NCI-H345 (cell line): Measurements from ENCODE around the gene PDLIM5.
"Not testable (repeated sequence)": the region's sequence is repeated elsewhere in the genome, so short reads cannot be mapped to it uniquely, and the experiment has no call there.

Source experiments
- DNase-seq: peaks from one replicate; lab custom pipeline; 2025; lab: John Stamatoyannopoulos, UW

PDLIM5 gene

GRCh38 chr4:94530073-94530472, 78.3 kb downstream of the PDLIM5 start:
- no peak for DNase-seq

GRCh38 chr4:94531991-94532789, 80.4 kb downstream of the PDLIM5 start:
- no peak for DNase-seq

DNA sequence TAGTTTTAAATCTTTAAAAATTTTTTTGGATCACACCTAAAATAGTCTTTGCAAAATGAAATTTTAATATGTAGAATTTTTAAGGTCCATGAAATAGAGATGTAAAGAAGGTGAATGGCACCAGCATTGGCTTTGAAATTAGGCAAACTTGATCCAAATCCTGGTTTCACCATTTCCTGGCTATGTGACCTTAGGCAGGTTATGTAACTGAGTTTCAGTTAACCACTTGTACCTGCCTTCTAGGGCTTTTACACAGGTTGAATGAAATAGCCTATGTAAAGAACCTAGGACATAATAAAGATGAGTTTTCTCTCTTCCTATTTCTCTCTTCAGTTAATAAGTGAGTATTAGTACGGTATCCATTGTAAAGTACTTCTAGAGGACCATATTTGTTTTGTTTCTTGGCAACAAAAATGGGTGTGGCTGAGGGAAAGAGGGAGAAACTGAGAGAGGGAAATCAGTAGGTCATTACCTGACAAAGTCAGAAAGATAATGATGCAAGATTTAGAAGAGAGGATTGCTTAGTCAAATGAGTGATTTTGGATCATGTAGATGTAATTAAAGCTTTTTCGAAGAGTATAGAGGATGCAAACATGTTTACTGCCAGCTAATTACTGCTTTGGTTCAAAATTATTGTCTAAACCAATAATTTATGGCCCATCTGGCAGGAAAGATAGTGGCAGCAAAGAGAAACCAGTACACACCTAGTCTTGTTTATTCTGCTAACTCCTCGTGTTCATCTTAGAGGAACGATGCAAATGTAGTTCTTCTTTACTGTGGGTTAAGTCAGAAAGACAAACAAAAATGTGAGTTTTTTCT, 81.9 kb downstream of the PDLIM5 start:
- DNase-seq, result no peak

- DNase-seq, result no peak
Observed at GRCh38 chr4:94534401-94535312, 82.9 kb downstream of the PDLIM5 start.

GRCh38 chr4:94536049-94536448, 84.3 kb downstream of the PDLIM5 start:
- DNase-seq, result no peak

- DNase-seq, result no peak
Observed at GRCh38 chr4:94536649-94537469, 85.1 kb downstream of the PDLIM5 start.

- DNase-seq, result no peak
Observed at GRCh38 chr4:94537921-94538628, 86.3 kb downstream of the PDLIM5 start.

DNA sequence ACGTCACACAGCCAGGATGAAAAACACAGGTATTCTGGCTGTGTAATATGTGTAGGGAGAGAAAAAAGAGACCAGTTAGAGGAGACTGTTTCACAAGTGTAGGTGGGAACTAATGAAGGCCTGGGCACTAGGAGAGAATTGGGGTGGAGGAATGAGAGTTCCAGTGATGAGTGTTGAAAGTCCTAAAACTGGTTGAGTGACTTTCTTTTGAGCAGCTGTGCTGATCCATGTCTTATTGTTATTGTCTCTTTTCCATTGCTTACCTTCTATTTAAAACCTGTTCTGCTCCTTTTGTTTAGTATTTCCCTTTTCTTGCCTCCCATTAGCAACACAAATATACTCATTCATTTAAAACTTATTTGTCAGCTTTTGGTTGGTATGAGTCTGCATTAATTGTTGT, 88.7 kb downstream of the PDLIM5 start:
- no peak for DNase-seq

GRCh38 chr4:94544811-94545210, 93.1 kb downstream of the PDLIM5 start:
- DNase-seq, result no peak

- no peak for DNase-seq
Observed at GRCh38 chr4:94545296-94545695, 93.6 kb downstream of the PDLIM5 start.

DNA sequence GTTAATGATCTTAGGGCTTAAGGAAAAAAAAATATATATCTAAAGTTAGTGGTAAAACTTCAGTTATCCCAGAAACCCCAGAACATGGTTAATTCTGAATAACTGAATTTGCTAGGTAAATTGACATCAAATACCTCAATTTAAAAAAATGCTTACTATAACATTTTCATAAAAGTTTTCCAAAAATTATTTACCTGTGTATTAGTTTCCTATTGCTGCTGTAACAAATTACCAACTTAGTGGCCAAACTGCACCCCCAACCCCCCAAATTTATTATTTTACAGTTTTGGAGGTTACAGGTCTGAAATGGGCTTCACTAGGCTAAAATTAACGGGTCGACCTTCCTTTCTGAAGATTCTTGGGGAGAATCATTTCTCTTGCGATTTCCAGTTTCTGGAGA, 95.2 kb downstream of the PDLIM5 start:
- no peak for DNase-seq

DNA sequence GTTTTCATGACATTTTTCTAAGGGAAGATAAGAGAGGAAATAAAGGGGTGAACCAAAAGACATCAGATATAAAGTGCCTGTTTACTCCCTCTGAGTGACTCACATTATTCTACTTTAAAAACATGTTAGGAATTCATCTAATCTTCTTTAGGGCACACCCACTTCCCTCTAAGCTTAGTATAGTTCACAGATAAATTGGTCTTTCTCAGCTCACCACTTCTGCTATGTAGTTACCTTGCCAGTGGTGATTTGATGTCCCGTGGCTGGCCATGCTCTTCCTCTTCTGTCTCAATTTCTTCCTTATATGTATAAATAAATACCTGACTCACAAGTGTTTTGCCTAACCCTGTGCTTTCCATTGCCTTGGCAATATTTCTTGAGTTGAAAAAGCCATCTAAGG, 96.8 kb downstream of the PDLIM5 start:
- no peak for DNase-seq

GRCh38 chr4:94550352-94550751, 98.6 kb downstream of the PDLIM5 start:
- no peak for DNase-seq

DNA sequence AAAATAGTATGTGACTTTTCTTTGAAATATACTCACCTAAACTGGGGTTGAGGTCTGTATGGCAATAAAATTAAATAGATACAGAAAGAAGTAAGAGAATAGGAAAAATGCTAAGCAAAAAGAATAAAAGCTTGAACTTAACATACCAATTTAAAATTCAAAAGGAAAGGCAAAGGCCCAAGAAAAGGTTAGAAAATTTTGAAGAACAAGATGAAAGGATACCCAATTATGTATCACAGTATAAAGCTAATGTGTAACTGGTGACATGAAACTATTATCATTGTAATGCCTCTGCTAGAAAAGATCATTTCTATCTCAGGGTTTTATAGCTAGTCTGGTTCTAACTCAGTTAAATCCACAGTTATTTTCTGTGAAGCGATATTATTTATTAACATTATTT, 99.1 kb downstream of the PDLIM5 start:
- no peak for DNase-seq

GRCh38 chr4:94551643-94552564, 100.2 kb downstream of the PDLIM5 start:
- no peak for DNase-seq

DNA sequence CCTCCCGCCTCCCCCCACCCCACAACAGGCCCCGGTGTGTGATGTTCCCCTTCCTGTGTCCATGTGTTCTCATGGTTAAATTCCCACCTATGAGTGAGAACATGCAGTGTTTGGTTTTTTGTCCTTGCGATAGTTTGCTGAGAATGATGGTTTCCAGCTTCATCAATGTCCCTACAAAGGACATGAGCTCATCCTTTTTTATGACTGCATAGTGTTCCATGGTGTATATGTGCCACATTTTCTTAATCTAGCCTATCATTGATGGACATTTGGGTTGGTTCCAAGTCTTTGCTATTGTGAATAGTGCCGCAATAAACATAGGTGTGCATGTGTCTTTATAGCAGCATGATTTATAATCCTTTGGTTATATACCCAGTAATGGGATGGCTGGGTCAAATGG, 104.3 kb downstream of the PDLIM5 start:
- DNase-seq, result not testable (repeated sequence)

GRCh38 chr4:94557632-94558031, 105.9 kb downstream of the PDLIM5 start:
- not testable (repeated sequence) for DNase-seq

DNA sequence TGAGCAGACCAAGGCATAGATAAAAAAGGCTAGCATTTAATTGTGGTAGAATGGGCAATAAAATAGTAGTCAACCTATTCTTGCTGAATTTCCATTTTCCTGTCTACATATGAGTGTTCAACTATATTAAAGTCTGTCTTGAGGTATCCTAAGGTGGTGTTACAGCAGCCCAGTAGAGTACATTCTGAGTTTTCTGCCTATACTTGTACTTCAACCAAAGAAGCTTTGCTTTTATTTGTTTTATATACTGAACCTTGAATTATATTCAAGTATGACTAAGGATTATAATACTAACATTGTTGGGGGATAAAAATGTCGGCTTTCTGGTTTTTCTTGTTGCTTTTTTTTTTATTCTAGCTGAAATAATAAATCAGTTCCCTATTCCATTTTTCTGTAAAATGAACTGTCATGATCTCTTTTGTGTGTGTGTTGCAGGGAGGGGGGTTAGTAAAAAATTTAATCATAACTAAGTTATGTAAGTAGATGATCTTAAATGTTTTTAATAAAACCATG, 106.7 kb downstream of the PDLIM5 start:
- DNase-seq, result no peak

- no peak for DNase-seq
Observed at GRCh38 chr4:94559351-94559806, 107.6 kb downstream of the PDLIM5 start.
